HG02798 (cell line): ENCODE results near the gene CT45A10.
"Not testable (repeated sequence)": the region's sequence is repeated elsewhere in the genome, so short reads cannot be mapped to it uniquely, and the experiment has no call there.

Experiments
- ATAC-seq: cut with Tn5 transposase; IDR thresholded peaks from one replicate; pipeline ENCODE4 v1.9.1; 2021; ENCODE audit warnings: mild to moderate bottlenecking; ENCODE audit not compliant: unreplicated experiment, poor library complexity

The CT45A10 gene, protein sequence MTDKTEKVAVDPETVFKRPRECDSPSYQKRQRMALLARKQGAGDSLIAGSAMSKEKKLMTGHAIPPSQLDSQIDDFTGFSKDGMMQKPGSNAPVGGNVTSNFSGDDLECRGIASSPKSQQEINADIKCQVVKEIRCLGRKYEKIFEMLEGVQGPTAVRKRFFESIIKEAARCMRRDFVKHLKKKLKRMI

DNA sequence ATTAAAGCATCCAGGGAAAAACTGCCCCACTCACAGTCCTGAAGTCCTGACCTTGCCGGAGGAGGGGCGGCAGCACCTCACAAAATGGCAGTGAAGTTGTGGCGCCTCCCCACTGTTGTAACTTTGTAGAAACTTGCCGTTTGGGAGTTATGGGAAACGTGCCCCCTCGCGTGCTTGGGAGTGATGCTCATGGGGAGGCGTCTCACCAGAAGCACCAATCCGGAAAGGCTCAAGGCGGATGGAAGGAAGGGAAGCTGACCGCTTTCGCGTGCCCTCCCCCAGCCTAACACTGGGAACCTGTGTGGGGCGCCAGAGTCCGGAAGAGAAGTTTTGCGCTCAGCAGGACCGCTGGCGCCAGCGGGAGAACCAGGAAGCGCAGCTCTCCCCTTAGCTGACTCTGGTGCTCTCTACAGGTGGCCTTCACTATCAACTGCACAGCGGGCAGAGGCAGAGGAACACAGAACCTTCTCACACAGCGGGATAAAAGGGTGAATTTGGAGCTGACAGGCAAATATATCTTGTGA, at the start of gene CT45A10, which contains the start of gene SAGE1:
TSS of gene CT45A10 (minus strand) at position 151 of the 524 bp plus-strand sequence. CDS start 8,100 bp downstream, outside the sequence.
TSS of gene SAGE1 (plus strand) at position 423 of the 524 bp plus-strand sequence. CDS start 2,527 bp downstream, outside the sequence.
- no peak for ATAC-seq

DNA sequence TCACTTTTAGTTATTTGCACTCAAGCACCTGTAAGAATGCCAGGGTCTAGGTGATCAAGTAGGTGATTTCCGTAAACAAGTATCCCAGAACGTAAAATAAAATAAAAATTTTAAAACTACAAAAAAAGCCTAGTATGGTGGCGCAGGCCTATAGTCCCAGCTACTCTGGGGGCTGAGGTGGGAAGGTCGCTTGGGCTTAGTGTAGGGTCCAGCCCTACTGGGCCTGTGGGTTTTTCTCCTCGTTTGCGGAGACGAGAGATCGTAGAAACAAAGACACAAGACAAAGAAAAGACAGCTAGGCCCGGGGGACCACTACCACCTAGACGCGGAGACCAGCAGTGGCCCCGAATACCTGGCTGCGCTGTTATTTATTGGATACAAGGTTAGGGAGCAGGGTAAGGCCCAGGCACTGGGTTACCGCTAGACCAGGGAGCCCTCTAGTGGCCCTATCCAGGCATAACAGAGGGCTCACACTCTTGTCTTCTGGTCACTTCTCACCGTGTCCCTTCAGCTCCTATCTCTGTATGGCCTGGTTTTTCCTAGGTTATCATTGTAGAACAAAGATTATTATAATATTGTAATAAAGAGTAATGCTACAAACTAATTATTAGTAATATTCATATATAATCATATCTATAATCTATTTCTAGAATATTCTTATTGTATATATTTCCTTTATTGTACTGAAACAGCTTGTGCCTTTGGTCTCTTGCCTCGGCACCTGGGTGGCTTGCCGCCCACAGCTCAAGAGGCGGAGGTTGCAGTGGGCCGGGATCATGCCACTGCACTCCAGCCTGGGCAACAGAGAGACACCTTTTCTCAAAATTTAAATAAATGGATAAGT, 38.6 kb upstream of the CT45A10 start:
- peak; percentile 57 for ATAC-seq

DNA sequence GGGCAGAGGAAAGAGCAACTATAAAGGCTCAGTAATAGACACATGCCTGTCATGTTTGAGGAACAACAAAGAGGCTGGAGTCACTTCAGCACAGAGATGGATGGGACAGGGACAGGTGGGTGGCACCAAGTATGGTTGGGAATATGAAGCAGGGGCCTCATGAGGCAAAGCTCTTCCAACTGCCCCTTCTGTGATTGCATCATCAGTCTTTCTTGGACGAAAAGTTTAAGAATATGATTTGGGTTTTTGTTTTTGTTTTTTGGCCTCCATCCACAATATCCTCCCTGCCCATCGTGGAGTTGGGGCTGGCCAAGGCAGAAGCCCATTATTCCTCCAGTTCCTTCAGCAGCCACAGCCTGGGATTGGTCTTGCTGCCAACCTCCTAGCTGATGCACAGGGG, 34.7 kb upstream of the CT45A10 start:
- no peak for ATAC-seq

DNA sequence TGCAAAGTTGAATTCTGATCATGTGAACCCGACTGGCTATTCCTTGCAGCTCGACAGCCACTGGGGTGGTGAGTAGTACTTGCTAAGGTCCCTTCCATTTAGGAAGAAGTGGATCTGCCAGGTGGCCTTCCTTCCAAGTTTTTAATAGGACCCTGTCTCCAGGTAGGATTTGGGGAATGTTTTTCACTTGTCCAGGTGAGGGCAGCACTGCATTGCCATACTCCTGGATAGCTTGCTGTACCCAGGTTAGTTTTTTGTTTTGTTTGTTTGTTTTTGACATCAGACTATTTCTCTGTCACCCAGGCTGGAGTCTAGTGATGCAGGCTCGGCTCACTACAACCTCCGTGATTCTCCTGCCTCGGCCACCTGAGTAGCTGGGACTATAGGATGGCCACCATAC, 30.1 kb upstream of the CT45A10 start:
- no peak for ATAC-seq

DNA sequence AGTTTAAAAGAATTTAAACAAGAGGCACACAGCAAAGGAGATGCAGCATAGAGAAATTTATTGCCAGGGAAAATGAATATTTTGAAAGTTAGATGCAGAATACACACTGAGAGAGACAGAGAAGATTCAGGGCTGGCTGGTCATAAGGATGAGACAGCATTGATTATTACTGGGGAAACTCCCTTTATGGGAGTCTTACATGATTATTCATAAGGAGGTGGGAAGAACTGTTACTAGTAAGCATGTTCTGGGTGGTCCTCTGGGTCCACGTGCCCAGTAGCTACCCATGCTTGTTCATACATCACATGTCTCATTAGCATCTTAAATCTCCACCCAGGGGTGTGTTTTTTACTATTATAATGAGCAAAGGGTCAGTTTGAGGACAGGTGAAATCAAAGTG, 27.3 kb upstream of the CT45A10 start:
- not testable (repeated sequence) for ATAC-seq

DNA sequence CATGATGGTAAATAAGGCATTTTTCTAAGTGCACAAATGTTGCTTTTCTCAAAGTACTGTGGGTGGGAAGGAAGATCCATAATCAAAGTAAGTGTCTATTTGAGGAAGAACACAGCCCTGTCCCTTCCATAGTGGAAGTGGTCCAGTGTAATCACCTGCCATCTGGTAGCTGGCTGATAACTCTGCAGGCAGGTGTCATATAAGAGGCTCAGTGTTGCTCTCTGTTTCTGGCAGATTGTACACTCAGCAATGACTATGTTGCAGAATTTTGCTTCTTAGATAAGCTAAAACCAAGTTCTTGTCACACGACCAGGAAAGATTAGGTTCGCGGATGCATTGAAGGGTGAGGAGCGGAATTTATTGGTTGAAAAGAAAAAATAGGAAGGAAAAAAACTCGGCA, 21.2 kb upstream of the CT45A10 start:
- no peak for ATAC-seq

DNA sequence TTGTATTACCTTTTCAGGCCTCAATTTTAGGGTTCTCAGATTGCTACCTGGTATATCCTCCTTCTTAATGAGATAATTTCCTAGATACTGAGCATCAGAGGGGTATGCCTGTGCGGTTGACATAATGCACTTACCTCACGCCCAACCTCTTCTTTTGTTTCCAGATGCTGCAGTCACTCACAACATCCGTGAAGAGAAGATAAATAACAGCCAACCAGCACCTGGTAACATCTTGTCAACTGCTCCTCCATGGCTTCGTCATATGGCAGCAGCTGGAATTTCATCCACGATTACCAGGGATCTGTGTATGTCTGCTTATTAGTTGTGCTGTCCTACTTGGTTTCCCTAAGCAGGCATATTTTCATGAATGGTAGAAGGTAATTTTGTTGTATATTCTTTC, 17.0 kb upstream of the CT45A10 start:
- no peak for ATAC-seq

DNA sequence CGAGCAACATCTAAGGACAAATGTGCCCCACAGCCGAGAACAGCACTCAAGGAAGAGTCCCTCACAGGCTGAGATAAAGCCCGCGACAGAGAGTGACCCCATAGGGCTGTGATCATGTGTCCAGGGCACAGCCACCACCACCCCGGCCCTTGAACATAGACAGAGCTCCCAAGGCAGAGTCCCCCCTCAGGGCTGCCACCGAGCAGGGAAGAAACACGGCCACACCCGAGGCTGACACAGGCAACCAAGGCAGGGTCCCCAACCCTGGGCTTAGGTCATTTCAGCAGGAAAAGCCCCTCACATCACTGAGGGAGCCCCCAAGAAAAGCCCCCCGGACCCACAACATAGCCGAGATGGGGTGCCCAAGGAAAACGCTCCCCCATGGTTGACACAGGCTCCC, 463 bp downstream of the CT45A10 start:
- no peak for ATAC-seq

DNA sequence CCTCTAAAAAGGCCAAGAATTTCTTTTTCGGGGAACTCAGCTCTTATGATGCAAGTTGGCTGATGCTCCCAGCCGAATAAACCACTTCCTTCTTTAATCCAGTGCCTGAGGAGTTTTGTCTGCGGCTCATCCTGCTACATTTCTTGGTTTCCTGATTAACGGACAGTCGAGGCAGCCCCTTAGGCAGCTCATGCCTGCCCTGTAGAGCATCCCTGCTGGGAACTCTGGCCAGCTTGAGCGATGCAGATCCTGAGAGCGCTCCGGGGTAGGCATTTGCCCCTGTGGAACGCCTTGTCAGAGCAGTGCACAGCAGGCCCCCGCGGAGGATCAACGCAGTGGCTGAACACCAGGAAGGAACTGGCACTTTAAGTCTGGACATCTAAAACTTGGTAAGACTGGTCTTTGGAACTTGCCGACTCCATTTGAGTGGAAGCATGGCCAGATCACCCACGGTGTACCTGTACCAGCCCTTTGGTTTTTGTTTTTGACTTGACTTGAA, 3.1 kb downstream of the CT45A10 start:
- no peak for ATAC-seq

DNA sequence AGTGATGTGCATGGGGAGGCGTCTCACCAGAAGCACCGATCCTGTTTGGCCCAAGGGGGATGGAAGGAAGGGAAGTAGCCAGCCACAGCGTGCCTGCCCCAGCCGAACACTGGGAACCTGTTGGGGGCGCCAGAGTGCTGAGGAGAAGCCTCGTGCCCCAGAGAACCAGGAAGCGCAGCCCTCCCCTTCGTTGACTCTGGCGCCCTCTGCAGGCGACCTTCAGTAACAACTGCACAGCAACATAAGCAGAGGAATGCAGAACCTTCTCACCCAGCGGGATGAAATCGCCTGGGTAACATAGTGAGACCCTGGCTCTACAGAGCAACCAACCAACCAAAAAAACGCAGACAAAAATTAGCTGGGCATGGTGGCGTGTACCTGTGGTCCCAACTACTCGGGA, 4.3 kb downstream of the CT45A10 start:
- ATAC-seq: not testable (repeated sequence)

DNA sequence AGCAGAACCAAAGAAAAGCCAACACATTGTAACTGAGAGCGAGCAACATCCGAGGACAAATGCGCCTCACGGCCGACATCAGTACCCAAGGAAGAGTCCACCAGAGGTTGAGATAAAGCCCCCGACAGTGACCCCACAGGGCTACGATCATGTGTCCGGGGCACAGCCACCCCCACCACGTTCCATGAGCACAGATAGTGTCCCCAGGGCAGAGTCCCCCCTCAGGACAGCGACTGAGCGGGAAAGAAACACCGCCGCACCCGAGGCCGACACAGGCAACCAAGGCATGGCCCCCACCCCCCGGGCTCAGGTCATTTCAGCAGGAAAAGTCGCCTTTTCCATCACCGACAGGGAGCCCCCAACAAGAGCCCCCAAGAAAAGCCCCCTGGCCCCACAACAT, 5.0 kb downstream of the CT45A10 start:
- not testable (repeated sequence) for ATAC-seq

DNA sequence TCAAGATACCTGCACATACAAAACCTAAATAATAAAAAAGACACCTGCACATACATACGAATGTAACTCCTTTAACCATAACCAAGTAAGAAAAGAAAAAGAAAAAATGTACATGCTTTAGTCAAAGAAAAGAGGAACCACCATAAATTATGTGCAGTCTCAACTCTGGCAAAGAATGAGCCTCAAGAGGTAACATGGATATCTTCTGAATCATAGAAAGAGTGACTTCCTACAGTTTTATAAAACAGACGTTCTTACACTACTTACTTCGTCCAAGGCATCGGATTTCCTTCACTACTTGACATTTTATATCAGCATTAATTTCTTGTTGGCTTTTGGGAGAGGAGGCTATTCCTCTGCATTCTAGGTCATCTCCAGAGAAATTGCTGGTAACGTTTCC, 10.5 kb downstream of the CT45A10 start:
- ATAC-seq: not testable (repeated sequence)

DNA sequence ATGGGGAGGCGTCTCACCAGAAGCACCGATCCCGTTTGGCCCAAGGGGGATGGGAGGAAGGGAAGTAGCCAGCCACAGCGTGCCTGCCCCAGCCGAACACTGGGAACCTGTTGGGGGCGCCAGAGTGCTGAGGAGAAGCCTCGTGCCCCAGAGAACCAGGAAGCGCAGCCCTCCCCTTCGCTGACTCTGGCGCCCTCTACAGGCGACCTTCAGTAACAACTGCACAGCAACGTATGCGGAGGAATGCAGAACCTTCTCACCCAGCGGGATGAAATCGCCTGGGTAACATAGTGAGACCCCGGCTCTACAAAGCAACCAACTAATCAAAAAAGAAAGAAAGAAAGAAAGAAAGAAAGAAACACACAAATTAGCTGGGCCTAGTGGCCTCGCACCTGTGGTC, 21.5 kb downstream of the CT45A10 start, which contains the start of gene CT45A9:
TSS of gene CT45A9 (minus strand) at position 101 of the 400 bp plus-strand sequence. CDS start 3,751 bp downstream, outside the sequence.
- not testable (repeated sequence) for ATAC-seq

DNA sequence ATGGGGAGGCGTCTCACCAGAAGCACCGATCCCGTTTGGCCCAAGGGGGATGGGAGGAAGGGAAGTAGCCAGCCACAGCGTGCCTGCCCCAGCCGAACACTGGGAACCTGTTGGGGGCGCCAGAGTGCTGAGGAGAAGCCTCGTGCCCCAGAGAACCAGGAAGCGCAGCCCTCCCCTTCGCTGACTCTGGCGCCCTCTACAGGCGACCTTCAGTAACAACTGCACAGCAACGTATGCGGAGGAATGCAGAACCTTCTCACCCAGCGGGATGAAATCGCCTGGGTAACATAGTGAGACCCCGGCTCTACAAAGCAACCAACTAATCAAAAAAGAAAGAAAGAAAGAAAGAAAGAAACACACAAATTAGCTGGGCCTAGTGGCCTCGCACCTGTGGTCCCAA, 38.8 kb downstream of the CT45A10 start, which contains the start of gene CT45A8:
TSS of gene CT45A8 (minus strand) at position 101 of the 400 bp plus-strand sequence. CDS start 3,755 bp downstream, outside the sequence.
- ATAC-seq: not testable (repeated sequence)

DNA sequence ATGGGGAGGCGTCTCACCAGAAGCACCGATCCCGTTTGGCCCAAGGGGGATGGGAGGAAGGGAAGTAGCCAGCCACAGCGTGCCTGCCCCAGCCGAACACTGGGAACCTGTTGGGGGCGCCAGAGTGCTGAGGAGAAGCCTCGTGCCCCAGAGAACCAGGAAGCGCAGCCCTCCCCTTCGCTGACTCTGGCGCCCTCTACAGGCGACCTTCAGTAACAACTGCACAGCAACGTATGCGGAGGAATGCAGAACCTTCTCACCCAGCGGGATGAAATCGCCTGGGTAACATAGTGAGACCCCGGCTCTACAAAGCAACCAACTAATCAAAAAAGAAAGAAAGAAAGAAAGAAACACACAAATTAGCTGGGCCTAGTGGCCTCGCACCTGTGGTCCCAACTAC, 56.1 kb downstream of the CT45A10 start, which contains the start of gene CT45A7:
TSS of gene CT45A7 (minus strand) at position 101 of the 400 bp plus-strand sequence. CDS start 3,747 bp downstream, outside the sequence.
- not testable (repeated sequence) for ATAC-seq
